HG03558 (cell line): Measurements from ENCODE around the gene PIP5KL1.
A peak's percentile ranks its signal among the peaks of the same experiment; 100 is the strongest.

ENCODE experiments used
- ATAC-seq: cut with Tn5 transposase; IDR thresholded peaks from one replicate; pipeline ENCODE4 v1.9.1; 2021; ENCODE audit warnings: moderate number of reproducible peaks; ENCODE audit not compliant: unreplicated experiment; ENCODE audit errors: extremely low read depth

PIP5KL1 gene

GRCh38 chr9:127950513-127951289, 20.1 kb upstream of the PIP5KL1 start:
- ATAC-seq, result no peak

GRCh38 chr9:127949827-127950512, 19.4 kb upstream of the PIP5KL1 start:
- ATAC-seq, result no peak

GRCh38 chr9:127947841-127948710, 17.5 kb upstream of the PIP5KL1 start:
- ATAC-seq, result no peak

GRCh38 chr9:127946728-127947127, 16.2 kb upstream of the PIP5KL1 start:
- ATAC-seq, result no peak

- no peak for ATAC-seq
These were observed 15.4 kb upstream of the PIP5KL1 start for GRCh38 chr9:127945942-127946341.

GRCh38 chr9:127945338-127945737, 14.8 kb upstream of the PIP5KL1 start:
- ATAC-seq, result no peak

GRCh38 chr9:127944586-127945218, 14.1 kb upstream of the PIP5KL1 start:
- no peak for ATAC-seq

GRCh38 chr9:127943731-127944144, 13.2 kb upstream of the PIP5KL1 start:
- no peak for ATAC-seq

- ATAC-seq, result no peak
These were observed 12.6 kb upstream of the PIP5KL1 start for GRCh38 chr9:127943011-127943662.

- no peak for ATAC-seq
These were observed 11.8 kb upstream of the PIP5KL1 start for GRCh38 chr9:127942216-127943010.

GRCh38 chr9:127941961-127942215, 11.3 kb upstream of the PIP5KL1 start:
- no peak for ATAC-seq

GRCh38 chr9:127941062-127941960, 10.7 kb upstream of the PIP5KL1 start:
- no peak for ATAC-seq

- ATAC-seq, result no peak
These were observed 10.0 kb upstream of the PIP5KL1 start for GRCh38 chr9:127940593-127940992.

GRCh38 chr9:127938298-127938690, 7.7 kb upstream of the PIP5KL1 start:
- no peak for ATAC-seq

GRCh38 chr9:127937388-127938297, 7.1 kb upstream of the PIP5KL1 start, which contains the start of gene DPM2:
DPM2 (minus strand) TSS chr9:127937854; CDS start chr9:127937820, 34 bp downstream.
- peak; percentile 61 for ATAC-seq

GRCh38 chr9:127937056-127937387, 6.4 kb upstream of the PIP5KL1 start:
- no peak for ATAC-seq

- ATAC-seq, result no peak
These were observed 5.8 kb upstream of the PIP5KL1 start for GRCh38 chr9:127936347-127936852.
